ENCODE results near the gene NYAP2.

NYAP2 gene

DNA sequence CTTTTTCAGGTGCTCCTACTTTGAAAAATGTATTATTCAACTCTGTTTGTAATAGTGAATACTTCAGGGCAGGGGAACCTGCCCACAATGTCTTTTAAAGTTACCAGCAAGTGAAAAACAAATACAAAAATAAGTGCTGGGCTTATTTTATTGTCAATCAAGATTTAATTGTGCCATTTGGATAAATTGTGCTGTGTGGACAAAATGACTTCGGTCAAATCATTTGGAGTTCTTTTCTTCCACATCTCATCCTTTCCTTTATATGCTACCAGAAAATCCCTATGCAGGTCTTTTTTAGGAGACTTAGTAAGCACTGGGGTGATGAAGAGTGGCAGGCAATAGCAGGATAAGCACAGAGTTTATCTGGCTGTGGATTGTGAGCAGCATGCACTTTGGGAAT lies 63.9 kb downstream of the NYAP2 start:
- no peak for DNase-seq (ENCODE audit: low read depth)
- TF ChIP-seq, protein P1, sequence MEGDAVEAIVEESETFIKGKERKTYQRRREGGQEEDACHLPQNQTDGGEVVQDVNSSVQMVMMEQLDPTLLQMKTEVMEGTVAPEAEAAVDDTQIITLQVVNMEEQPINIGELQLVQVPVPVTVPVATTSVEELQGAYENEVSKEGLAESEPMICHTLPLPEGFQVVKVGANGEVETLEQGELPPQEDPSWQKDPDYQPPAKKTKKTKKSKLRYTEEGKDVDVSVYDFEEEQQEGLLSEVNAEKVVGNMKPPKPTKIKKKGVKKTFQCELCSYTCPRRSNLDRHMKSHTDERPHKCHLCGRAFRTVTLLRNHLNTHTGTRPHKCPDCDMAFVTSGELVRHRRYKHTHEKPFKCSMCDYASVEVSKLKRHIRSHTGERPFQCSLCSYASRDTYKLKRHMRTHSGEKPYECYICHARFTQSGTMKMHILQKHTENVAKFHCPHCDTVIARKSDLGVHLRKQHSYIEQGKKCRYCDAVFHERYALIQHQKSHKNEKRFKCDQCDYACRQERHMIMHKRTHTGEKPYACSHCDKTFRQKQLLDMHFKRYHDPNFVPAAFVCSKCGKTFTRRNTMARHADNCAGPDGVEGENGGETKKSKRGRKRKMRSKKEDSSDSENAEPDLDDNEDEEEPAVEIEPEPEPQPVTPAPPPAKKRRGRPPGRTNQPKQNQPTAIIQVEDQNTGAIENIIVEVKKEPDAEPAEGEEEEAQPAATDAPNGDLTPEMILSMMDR (conservative IDR thresholded peaks at IDR 0.05; ENCODE audit: low read length), result no peak
- H3K4me3 ChIP-seq (ENCODE audit: low read length), result no peak overlapping the region

DNA sequence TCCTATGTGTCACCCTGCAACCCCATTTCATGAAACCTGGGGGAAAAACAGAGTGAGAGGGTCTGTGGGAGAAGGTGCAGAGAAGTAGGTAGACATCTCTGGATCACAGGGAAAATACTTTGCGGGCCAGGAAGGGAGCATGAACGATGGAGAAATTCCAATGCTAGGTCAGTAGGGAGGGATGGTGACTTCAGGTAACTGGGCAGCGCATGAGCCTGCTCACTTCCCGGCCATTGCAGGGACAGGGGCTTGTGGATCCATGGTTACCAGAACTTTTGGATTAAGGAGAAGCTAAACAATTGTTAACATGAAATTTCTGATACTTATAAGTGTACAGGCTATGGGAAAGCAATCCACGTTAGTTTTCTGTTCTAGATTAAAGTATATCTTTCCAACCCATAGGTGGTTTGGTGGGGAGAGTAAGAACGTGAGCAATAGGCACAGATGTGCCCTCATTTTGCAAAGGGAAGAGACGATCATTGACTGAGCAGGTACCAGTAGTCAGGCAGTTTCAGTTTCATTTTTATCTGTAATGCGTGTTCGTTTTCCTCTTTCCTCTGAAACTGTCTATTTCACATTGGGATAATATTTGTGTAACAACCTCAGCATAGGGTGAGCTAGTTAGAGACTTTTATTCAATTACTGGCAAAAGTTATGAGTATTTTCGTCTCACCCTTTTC lies 65.0 kb downstream of the NYAP2 start:
- no peak for DNase-seq (ENCODE audit: low read depth)
- TF ChIP-seq, protein P1 (conservative IDR thresholded peaks at IDR 0.05; ENCODE audit: low read length), result no peak
- H3K4me3 ChIP-seq (ENCODE audit: low read length), result peak overlapping the region; percentile 11

DNA sequence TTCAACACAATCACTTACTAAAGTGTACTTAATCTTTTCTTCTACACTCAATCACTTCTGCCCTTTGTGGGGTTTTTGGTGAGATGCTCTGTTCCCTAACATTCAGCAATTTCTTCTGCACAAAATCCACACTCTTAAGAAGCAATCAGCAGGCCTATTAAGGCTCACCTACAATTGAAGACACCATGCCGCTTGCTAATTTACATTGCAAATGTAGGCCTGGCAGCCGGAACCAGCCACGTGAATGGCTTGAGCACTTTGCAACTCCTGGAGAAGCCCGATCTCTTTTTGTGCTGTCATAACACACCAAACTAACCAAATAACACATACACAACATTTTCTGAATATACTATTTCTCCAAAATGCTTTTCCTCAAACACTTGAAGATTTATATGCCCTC lies 66.3 kb downstream of the NYAP2 start:
- no peak for DNase-seq (ENCODE audit: low read depth)
- no peak overlapping the region for H3K4me3 ChIP-seq (ENCODE audit: low read length)
- TF ChIP-seq, protein P1 (conservative IDR thresholded peaks at IDR 0.05; ENCODE audit: low read length), result no peak

DNA sequence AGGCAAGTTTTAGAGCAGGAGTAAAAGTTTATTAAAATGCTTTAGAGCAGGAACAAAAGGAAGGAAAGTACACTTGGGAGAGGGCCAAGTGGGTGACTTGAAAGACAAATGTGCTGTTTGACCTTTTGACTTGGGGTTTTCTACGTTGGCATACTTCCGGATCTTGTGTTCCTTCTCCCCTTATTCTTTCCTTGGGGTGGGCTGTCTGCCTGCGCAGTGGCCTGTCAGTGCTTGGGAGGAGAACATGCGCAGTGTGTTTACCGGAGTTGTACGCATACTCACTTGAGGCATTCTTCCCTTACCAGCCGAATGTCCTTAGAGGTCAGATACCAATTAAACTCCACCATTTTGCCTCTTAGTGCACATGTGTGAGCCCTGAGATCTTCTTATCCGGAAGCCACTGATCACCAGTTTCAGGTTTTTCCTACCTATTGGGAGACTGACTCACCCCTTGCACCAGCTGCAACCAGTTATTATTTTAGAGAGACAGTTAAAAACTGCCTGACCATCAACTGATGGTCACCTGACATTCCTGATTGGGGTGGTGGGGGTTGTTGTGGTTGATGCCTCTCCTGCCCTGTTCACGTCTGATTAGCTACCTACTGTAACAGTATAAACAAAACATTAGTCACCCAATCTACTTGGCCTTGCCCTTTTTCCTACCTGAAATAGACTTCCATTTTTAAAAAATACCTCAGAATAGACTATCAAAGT lies 67.5 kb downstream of the NYAP2 start:
- no peak for DNase-seq (ENCODE audit: low read depth)
- H3K4me3 ChIP-seq (ENCODE audit: low read length), result no peak overlapping the region
- TF ChIP-seq, protein P1 (conservative IDR thresholded peaks at IDR 0.05; ENCODE audit: low read length), result no peak

DNA sequence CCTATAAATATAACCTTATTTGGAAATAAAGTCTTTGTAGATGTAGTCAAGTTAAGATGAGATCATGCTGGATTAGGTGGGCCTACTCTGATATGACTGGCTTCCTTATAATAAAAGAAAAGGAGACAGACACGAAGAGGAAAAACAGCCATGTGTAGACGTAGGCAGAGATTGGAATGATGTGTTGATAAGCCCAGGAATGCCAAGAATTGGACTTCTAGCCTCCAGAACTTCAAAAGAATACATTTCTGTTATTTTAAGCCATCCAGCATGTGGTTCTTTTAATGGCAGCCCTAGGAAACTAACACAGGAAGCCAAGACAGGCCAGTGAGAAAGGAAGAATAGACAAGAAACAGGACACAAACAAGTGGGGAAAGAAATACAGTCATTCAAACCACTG lies 68.6 kb downstream of the NYAP2 start:
- H3K4me3 ChIP-seq (ENCODE audit: low read length), result no peak overlapping the region
- TF ChIP-seq, protein P1 (conservative IDR thresholded peaks at IDR 0.05; ENCODE audit: low read length), result no peak
- DNase-seq (ENCODE audit: low read depth), result no peak

DNA sequence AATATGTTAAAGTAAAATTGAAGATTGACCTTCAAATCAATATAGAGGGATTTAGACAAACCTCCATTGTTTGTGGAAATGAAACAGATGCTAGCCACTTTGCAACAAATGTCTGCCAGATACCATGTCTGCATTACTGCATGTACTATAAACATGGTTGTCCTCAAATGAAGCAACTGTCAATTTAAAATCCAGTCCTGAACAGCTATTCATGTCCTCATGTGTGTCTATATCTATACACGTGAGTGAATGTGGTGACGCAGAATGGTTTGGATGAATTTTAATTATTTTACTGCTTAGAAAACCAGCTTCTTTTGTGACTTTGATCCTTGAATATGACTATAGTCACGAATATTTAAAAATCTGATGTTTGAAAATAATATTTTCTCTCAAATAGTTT lies 71.5 kb downstream of the NYAP2 start:
- DNase-seq (ENCODE audit: low read depth), result no peak
- TF ChIP-seq, protein P1 (conservative IDR thresholded peaks at IDR 0.05; ENCODE audit: low read length), result no peak
- H3K4me3 ChIP-seq (ENCODE audit: low read length), result no peak overlapping the region

DNA sequence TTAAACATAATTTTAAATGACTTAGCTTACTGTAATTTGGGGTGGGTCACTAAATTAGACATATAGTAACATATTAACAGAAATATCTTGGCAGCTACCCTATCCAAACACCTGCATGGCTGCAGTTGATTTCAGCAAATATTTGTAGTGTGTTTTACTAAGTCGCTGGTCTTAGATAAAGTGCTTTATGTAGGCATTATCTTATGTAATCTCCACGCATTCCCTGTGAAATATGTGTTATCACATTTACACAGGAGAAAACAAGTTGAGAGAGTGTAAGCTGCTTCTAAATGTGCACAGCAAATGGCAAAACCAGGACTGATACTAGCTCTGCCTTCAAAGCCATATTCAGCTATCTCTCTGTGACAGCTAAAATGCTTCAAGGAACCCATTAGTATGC lies 72.0 kb downstream of the NYAP2 start:
- H3K4me3 ChIP-seq (ENCODE audit: low read length), result no peak overlapping the region
- DNase-seq (ENCODE audit: low read depth), result no peak
- TF ChIP-seq, protein P1 (conservative IDR thresholded peaks at IDR 0.05; ENCODE audit: low read length), result no peak

Data from AG10803 (cell line).